Smooth muscle cell (in vitro differentiated cells): Measurements from ENCODE around the gene GGN. TPM values are rescaled to one million over a fixed set of nuclear protein-coding genes. Genes with fewer than 3 reads are reported as not detected.

ENCODE experiments used
- DNase-seq: peaks from one replicate; lab custom pipeline; 2025; ENCODE audit not compliant: unreplicated experiment; lab: John Stamatoyannopoulos, UW
- H2AFZ ChIP-seq: fragments of 200-600 bp; sonication (generic); 2 replicates; pipeline ENCODE4 v1.6.0; 2016; ENCODE audit warnings: antibody characterized with exemption, low read depth, mild to moderate bottlenecking
- H3F3A ChIP-seq: fragments of 200-600 bp; sonication (generic); 2 replicates; pipeline ENCODE4 v1.6.0; 2017; ENCODE audit warnings: antibody characterized with exemption, low read depth
- H3K27ac ChIP-seq: fragments of 200-600 bp; sonication (generic); 2 replicates; pipeline ENCODE4 v1.5.1; 2016; ENCODE audit warnings: low read depth, mild to moderate bottlenecking
- H3K27me3 ChIP-seq: fragments of 200-600 bp; sonication (generic); 2 replicates; pipeline ENCODE4 v1.6.1; 2016; ENCODE audit warnings: low read depth, mild to moderate bottlenecking
- H3K36me3 ChIP-seq: fragments of 200-600 bp; sonication (generic); 2 replicates; pipeline ENCODE4 v1.5.1; 2016; ENCODE audit warnings: low read depth
- H3K4me1 ChIP-seq: fragments of 200-600 bp; sonication (generic); 2 replicates; pipeline ENCODE4 v1.5.1; 2016; ENCODE audit warnings: low read depth
- H3K4me2 ChIP-seq: fragments of 200-600 bp; sonication (generic); 2 replicates; pipeline ENCODE4 v1.6.0; 2016; ENCODE audit warnings: mild to moderate bottlenecking
- H3K4me3 ChIP-seq: fragments of 200-600 bp; sonication (generic); 2 replicates; pipeline ENCODE4 v1.5.1; 2016; ENCODE audit warnings: mild to moderate bottlenecking
- H3K79me2 ChIP-seq: fragments of 200-600 bp; sonication (generic); 2 replicates; pipeline ENCODE4 v1.6.0; 2016; ENCODE audit warnings: low read depth, mild to moderate bottlenecking
- H3K9ac ChIP-seq: fragments of 200-600 bp; sonication (generic); 2 replicates; pipeline ENCODE4 v1.6.0; 2016; ENCODE audit warnings: low read depth
- H3K9me3 ChIP-seq: fragments of 200-600 bp; sonication (generic); replicated peaks from 2 replicates; pipeline ENCODE4 v1.5.1; 2016; ENCODE audit warnings: low read depth
- H4K20me1 ChIP-seq: fragments of 200-600 bp; sonication (generic); 2 replicates; pipeline ENCODE4 v1.6.0; 2016; ENCODE audit warnings: low read depth
- CTCF ChIP-seq: fragments of 200-600 bp; sonication (generic); IDR thresholded peaks from 2 replicates; pipeline ENCODE4 v1.5.1; 2017; ENCODE audit warnings: borderline replicate concordance, mild to moderate bottlenecking, antibody characterized with exemption; ENCODE audit not compliant: insufficient read depth, poor library complexity, severe bottlenecking
- whole genome bisulfite sequencing: methylation state at CpG from one replicate; pipeline ENCODE4 v1.1.7; 2016; ENCODE audit warnings: low lambda C conversion rate; 5-methylcytosine and 5-hydroxymethylcytosine counted together
- polyA plus RNA-seq: library from polyadenylated mRNA; unstranded; fragments of >200 nt; fragmentation: Nextera tagmentation; extraction: Ambion mirVana; gene quantifications from 2 replicates; pipeline ENCODE4 v1.2.1, GENCODE V29; 2016
- total RNA-seq: library from RNA; depleted of rRNA; stranded (reverse); fragments of >200 nt; gene quantifications from 2 replicates; pipeline ENCODE4 v1.2.3, GENCODE V29; 2014

GGN gene
- total and polyA plus RNA-seq, 2 experiments from 2014 or later, result 1.00 to 2.1 TPM

GRCh38 chr19:38374332-38375097, 13.3 kb downstream of the GGN start, which contains the start of gene PSMD8:
Gene PSMD8 (plus strand): TSS chr19:38374571. CDS start chr19:38374602, 31 bp downstream.
- peak within 1 kb of the TSS; percentile 95 for H3K27ac ChIP-seq
- H3F3A ChIP-seq, result no peaks in the 10 kb centered on the region
- H3K4me3 ChIP-seq, result peak within 1 kb of the TSS; percentile 78
- no peaks in the 10 kb centered on the region for H3K36me3 ChIP-seq
- H3K4me1 ChIP-seq, result peaks cover 9% of the 10 kb centered on the region
- peaks cover 43% of the 10 kb centered on the region for H3K79me2 ChIP-seq
- WGBS, result under 1% methylated on average over 65 of the region's 65 CpGs
- peak within 1 kb of the TSS; percentile 81 for H2AFZ ChIP-seq
- H4K20me1 ChIP-seq, result peaks cover 40% of the 10 kb centered on the region
- DNase-seq, result peak; percentile 87
- no peaks in the 10 kb centered on the region for H3K9me3 ChIP-seq
- H3K4me2 ChIP-seq, result peak within 1 kb of the TSS; percentile 92
- H3K9ac ChIP-seq, result peak within 1 kb of the TSS; percentile 97
- no peaks in the 10 kb centered on the region for H3K27me3 ChIP-seq
- no peak for TF ChIP-seq CTCF

GRCh38 chr19:38373907-38374331, 13.9 kb downstream of the GGN start:
- Histone ChIP-seq H3K9ac (peak overlapping the region; percentile 54), H3K9me3 (no peaks in the 10 kb centered on the region), H3K27ac (peak overlapping the region; percentile 95), H3K36me3 (no peaks in the 10 kb centered on the region), H4K20me1 (peaks cover 34% of the 10 kb centered on the region), H3K4me3 (peak overlapping the region; percentile 78), H3K79me2 (peaks cover 37% of the 10 kb centered on the region), H3K27me3 (no peaks in the 10 kb centered on the region), H3K4me1 (peaks cover 9% of the 10 kb centered on the region), H3K4me2 (peak overlapping the region; percentile 81), H3F3A (no peaks in the 10 kb centered on the region), H2AFZ (peak overlapping the region; percentile 81)
- WGBS, result 78% methylated on average over 6 of the region's 6 CpGs
- no peak for TF ChIP-seq CTCF
- DNase-seq, result no peak

GRCh38 chr19:38371081-38371480, 16.8 kb downstream of the GGN start:
- H2AFZ ChIP-seq, result no peak overlapping the region
- no peaks in the 10 kb centered on the region for H3K27me3 ChIP-seq
- 83% methylated on average over 6 of the region's 6 CpGs for WGBS
- no peak for DNase-seq
- H3K27ac ChIP-seq, result no peak overlapping the region
- peaks cover 10% of the 10 kb centered on the region for H3K79me2 ChIP-seq
- H4K20me1 ChIP-seq, result peaks cover 6% of the 10 kb centered on the region
- no peak overlapping the region for H3K9ac ChIP-seq
- H3K9me3 ChIP-seq, result no peaks in the 10 kb centered on the region
- H3K36me3 ChIP-seq, result no peaks in the 10 kb centered on the region
- peaks cover 6% of the 10 kb centered on the region for H3K4me1 ChIP-seq
- TF ChIP-seq CTCF, result no peak
- H3K4me2 ChIP-seq, result no peak overlapping the region
- no peak overlapping the region for H3K4me3 ChIP-seq
- H3F3A ChIP-seq, result no peaks in the 10 kb centered on the region
